ENCODE results near the gene SASH1.

SASH1 gene

GRCh38 chr6:148559848-148560433, 217.3 kb downstream of the SASH1 start:
- ChIA-PET POLR2A (ENCODE audit: low non-redundant PET) (no interaction called here), CTCF (interaction anchor here (0.6 to 2.2 kb wide), 11 partner anchors 18 to 872 kb away, joined by 3 to 10 read pairs (median 4); no protein-coding TSS in a partner anchor)
- H3K27ac ChIP-seq, result no peak overlapping the region
- DNase-seq (ENCODE audit: low spot score), result peak; percentile 58
- peak; percentile 96 for TF ChIP-seq CTCF (conservative IDR thresholded peaks at IDR 0.05; ENCODE audit: low read depth)

GRCh38 chr6:148561629-148562028, 219.0 kb downstream of the SASH1 start:
- DNase-seq (ENCODE audit: low spot score), result no peak
- CTCF ChIA-PET, result interaction anchor here (0.9 kb wide), 1 partner anchor 870 kb away, joined by 4 read pairs; no protein-coding TSS in a partner anchor
- no peak overlapping the region for H3K27ac ChIP-seq
- TF ChIP-seq CTCF (conservative IDR thresholded peaks at IDR 0.05; ENCODE audit: low read depth), result no peak
- POLR2A ChIA-PET (ENCODE audit: low non-redundant PET), result no interaction called here

GRCh38 chr6:148563066-148563465, 220.4 kb downstream of the SASH1 start:
- no peak overlapping the region for H3K27ac ChIP-seq
- POLR2A ChIA-PET (ENCODE audit: low non-redundant PET), result no interaction called here
- DNase-seq (ENCODE audit: low spot score), result no peak
- TF ChIP-seq CTCF (conservative IDR thresholded peaks at IDR 0.05; ENCODE audit: low read depth), result no peak
- CTCF ChIA-PET, result interaction anchor here (1.4 kb wide), 1 partner anchor 15 kb away, joined by 5 read pairs; no protein-coding TSS in a partner anchor

- ChIA-PET CTCF (no interaction called here), POLR2A (ENCODE audit: low non-redundant PET) (no interaction called here)
- no peak for TF ChIP-seq CTCF (conservative IDR thresholded peaks at IDR 0.05; ENCODE audit: low read depth)
- DNase-seq (ENCODE audit: low spot score), result no peak
- no peak overlapping the region for H3K27ac ChIP-seq
Observed at GRCh38 chr6:148564494-148565035, 221.9 kb downstream of the SASH1 start.

DNA sequence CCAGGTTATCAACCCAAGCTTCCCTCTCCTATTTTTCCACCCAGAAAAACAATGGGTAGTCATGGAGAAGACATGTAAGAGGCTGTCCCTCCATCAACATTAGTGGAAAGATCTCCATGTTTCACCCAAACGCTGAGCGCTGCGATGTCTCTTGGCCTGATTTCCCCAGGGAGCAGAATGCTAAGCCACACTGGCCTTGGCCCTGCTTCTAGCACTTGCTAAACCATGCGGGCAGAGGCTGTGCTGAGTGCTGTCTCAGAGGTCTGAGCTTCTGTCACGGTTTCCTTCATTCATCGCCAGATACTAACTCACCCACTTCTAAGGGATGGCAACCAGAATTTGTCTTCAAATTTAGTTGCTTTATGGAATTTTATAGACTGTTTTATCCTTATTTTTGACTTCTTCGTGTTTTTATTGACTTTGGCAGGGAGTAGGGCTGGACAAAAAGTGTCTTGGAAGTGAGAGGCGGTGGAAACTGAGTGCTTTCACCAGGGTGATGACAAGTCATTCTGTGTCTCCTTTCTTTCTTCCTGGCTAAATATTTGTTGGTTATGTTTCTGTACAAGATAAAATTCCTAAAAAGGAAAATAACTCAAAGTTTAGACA, 222.8 kb downstream of the SASH1 start:
- ChIA-PET POLR2A (ENCODE audit: low non-redundant PET) (no interaction called here), CTCF (no interaction called here)
- no peak overlapping the region for H3K27ac ChIP-seq

More for the DNA sequence above, 222.8 kb downstream of the SASH1 start:
- TF ChIP-seq CTCF (conservative IDR thresholded peaks at IDR 0.05; ENCODE audit: low read depth), result no peak
- DNase-seq (ENCODE audit: low spot score), result no peak

Measured in RWPE1 (cell line).